ENCODE data around the gene STXBP6. TPM values are rescaled to one million over a fixed set of nuclear protein-coding genes. Genes with fewer than 3 reads are reported as not detected.

The STXBP6 gene
- total and polyA plus RNA-seq, 9 donors: 1.0 to 9.3 (median 5.5) TPM

GRCh38 chr14:25092258-25092740 lies 42.4 kb upstream of the STXBP6 start:
- no peaks in the 10 kb centered on the region for H3K4me1 ChIP-seq (ENCODE audit: insufficient read depth)
- no peak for TF ChIP-seq POLR2A (IDR thresholded peaks at IDR 0.05)
- TF ChIP-seq EP300 (IDR thresholded peaks at IDR 0.05): no peak
- no peak for TF ChIP-seq CTCF (IDR thresholded peaks at IDR 0.05)
- DNase-seq: no peak
- no peaks in the 10 kb centered on the region for H3K36me3 ChIP-seq
- 60 to 86% (median 69%) methylated on average over 4 of the region's 4 CpGs for WGBS, 3 donors
- no peaks in the 10 kb centered on the region for H3K9me3 ChIP-seq
- no peak overlapping the region for H3K4me3 ChIP-seq
- intact Hi-C loops (cut with DNase I): no loop called here
- H3K27me3 ChIP-seq: no peaks in the 10 kb centered on the region
- H3K27ac ChIP-seq: no peak overlapping the region

DNA sequence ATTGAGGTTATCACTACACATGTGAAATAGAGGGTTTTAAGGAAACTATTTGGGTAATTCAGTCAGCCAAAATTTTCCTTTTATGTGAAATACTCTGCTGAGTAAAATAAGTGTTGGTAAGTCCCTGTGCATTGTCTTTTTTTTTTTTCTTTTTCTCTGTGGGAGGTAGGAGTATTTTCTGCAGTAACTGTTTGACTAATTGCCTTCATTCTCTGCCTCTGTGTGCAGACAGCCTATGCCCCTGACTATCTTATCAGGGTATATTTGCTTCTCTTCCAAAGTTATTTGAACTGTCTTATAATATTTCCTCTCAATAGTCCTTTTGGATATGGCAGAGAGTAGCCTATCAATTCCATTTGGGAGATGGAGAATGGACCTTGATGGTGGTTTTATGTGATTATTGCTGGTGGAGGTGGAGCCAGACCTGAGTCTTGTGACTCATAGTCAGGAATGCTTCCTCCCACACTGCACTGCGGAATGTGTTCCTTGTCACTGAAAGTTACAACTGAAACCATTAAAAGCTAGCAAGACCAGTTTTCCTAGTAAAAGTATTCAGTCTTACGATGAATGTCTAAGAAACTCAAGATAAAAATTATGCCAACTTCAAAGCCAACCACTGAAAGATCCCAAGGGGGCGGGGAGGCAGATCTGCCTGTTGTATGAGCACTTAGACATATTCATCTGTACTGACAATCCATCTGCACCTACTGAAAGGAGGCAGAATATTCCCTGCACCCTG lies 40.9 kb upstream of the STXBP6 start:
- no peak overlapping the region for H3K4me3 ChIP-seq
- TF ChIP-seq EP300 (IDR thresholded peaks at IDR 0.05) (no peak), POLR2A (IDR thresholded peaks at IDR 0.05) (no peak), CTCF (IDR thresholded peaks at IDR 0.05) (no peak)
- no peak overlapping the region for H3K27ac ChIP-seq
- H3K36me3 ChIP-seq: no peaks in the 10 kb centered on the region
- no peaks in the 10 kb centered on the region for H3K27me3 ChIP-seq
- DNase-seq: no peak
- no peaks in the 10 kb centered on the region for H3K4me1 ChIP-seq (ENCODE audit: insufficient read depth)
- no peaks in the 10 kb centered on the region for H3K9me3 ChIP-seq
- 47 to 50% (median 48%) methylated on average over 3 of the region's 3 CpGs for WGBS, 3 donors
- intact Hi-C loops (cut with DNase I): no loop called here

- Histone ChIP-seq H3K27me3 (no peaks in the 10 kb centered on the region), H3K4me1 (ENCODE audit: insufficient read depth) (no peaks in the 10 kb centered on the region), H3K4me3 (no peak overlapping the region), H3K9me3 (no peaks in the 10 kb centered on the region), H3K36me3 (no peaks in the 10 kb centered on the region), H3K27ac (no peak overlapping the region)
- DNase-seq: no peak
- 12 to 26% (median 21%) methylated on average over 2 of the region's 2 CpGs for WGBS, 3 donors
- TF ChIP-seq POLR2A (IDR thresholded peaks at IDR 0.05) (no peak), CTCF (IDR thresholded peaks at IDR 0.05) (no peak), EP300 (IDR thresholded peaks at IDR 0.05) (no peak)
- intact Hi-C loops (cut with DNase I): no loop called here
Observed at GRCh38 chr14:25090256-25090655, 40.3 kb upstream of the STXBP6 start.

GRCh38 chr14:25089496-25089895 lies 39.5 kb upstream of the STXBP6 start:
- TF ChIP-seq CTCF (IDR thresholded peaks at IDR 0.05): no peak
- no peak for TF ChIP-seq POLR2A (IDR thresholded peaks at IDR 0.05)
- no peak for TF ChIP-seq EP300 (IDR thresholded peaks at IDR 0.05)
- Histone ChIP-seq H3K36me3 (no peaks in the 10 kb centered on the region), H3K27me3 (no peaks in the 10 kb centered on the region), H3K27ac (no peak overlapping the region), H3K9me3 (no peaks in the 10 kb centered on the region), H3K4me1 (ENCODE audit: insufficient read depth) (no peaks in the 10 kb centered on the region), H3K4me3 (no peak overlapping the region)
- WGBS, 3 donors: 72 to 92% (median 76%) methylated on average over 1 of the region's 1 CpG
- DNase-seq: no peak
- intact Hi-C loops (cut with DNase I): no loop called here
